Loucy (cell line): ENCODE measurements around the gene TCOF1.

Source experiments
- CTCF ChIP-seq: fragments of 200-600 bp; sonication (generic); conservative IDR thresholded peaks from 2 replicates; pipeline ENCODE4 v1.5.1; 2014; ENCODE audit warnings: mild to moderate bottlenecking, antibody characterized with exemption, low read length
- EZH2phosphoT487 ChIP-seq: fragments of 200-600 bp; IDR thresholded peaks from 2 replicates; pipeline ENCODE4 v1.6.1; 2018; ENCODE audit warnings: antibody characterized with exemption, mild to moderate bottlenecking, moderate library complexity, borderline replicate concordance

GRCh38 chr5:150317048-150318003 lies 40.2 kb upstream of the TCOF1 start:
- TF ChIP-seq CTCF (no peak), EZH2phosphoT487 (no peak)
